ENCODE data around the gene DEGS2. TPM values are rescaled to one million over a fixed set of nuclear protein-coding genes. Genes with fewer than 3 reads are reported as not detected.

The DEGS2 gene
- total RNA-seq, 1 experiment from 2014 or later: 0.07 TPM

DNA sequence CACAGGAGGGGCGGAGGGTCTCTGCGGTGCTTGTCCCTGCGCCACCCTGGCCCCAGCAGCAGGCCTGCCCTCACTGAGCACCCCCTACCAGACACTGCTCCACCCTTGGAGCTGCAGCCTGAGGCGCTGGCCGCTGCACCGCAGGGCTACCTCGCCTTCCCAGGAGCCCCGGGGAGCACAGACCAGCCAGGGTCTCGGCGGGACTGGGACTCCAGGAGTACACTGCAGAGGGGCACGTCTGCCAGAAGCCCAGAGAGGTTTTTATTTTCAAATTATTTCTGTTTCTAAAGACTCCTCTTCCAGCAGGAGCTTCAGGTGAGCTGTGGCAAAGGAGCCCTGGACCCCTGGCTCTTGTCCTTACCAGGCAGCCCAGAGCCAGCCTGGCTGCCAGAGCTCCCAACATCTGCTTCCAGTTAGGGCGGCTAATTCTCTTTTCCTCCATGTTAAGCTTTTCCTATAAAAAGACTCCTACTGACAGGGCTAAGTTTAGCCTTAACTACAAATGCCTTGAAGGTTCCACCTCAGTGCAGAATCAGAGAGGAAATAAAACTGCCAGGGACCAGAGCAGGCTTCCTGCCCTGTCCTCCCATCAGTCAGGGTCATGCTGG, 26.4 kb downstream of the DEGS2 start:
- no peak for TF ChIP-seq CTCF (IDR thresholded peaks at IDR 0.05; ENCODE audit: unreplicated experiment)
- intact Hi-C loops (cut with micrococcal nuclease): no loop called here
- no peaks in the 10 kb centered on the region for H3K27me3 Mint-ChIP-seq (ENCODE audit: insufficient read depth, unreplicated experiment)
- BruUV-seq (replicated peaks): no TSS peak
- H3K27ac Mint-ChIP-seq (ENCODE audit: low read depth, unreplicated experiment): no peak overlapping the region
- ChIA-PET POLR2A (interaction anchor here (0.8 kb wide), 1 partner anchor 21 kb away, joined by 4 read pairs; no protein-coding TSS in a partner anchor), CTCF (interaction anchor here (1.0 to 2.6 kb wide), 2 partner anchors 25 to 61 kb away, joined by 3 to 6 read pairs; no protein-coding TSS in a partner anchor)
- H3K4me3 Mint-ChIP-seq (ENCODE audit: unreplicated experiment): no peak overlapping the region
- H3K4me1 Mint-ChIP-seq (ENCODE audit: insufficient read depth, unreplicated experiment): peaks cover 6% of the 10 kb centered on the region
- H3K9me3 Mint-ChIP-seq (ENCODE audit: unreplicated experiment): no peaks in the 10 kb centered on the region
- DNase-seq (ENCODE audit: unreplicated experiment): no peak
- peaks cover 11% of the 10 kb centered on the region for H3K36me3 Mint-ChIP-seq (ENCODE audit: insufficient read depth, unreplicated experiment)

DNA sequence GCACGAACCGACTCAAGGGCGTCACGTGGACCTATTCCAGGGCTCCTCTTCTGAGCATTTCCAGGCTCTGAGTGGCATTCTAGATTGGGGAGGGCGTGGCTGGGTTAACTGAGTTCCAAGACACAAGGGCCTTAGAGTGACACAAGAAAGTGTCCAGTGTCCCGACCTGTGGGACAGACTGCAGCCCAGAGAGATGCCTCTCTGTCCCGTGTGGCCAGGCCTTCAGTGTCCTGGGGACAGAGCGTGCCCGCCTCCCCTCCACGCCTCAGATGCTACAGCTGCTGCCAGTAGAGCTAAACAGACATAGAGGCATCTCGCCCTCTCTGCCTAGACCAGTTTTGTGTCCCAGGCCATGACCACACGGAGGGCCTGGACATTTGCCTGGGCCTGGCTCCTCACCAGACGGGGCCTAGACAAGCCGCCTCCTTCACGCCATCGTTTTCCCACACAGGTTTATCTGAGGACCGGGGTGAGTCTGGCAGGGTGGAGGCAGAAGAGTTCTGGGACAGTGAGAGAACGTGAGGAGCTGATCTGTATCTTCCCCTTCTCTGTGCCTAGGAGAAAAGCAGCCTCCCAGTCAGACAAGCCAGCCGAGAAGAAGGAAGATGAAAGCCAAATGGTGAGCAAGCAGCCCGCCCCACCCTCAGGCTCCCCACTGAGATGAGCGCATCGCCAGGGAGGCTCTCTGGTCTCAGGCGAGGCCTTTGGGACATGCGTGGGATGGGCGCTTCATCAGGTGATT, 27.1 kb downstream of the DEGS2 start:
- CTCF ChIA-PET: interaction anchor here (0.6 to 1.9 kb wide), 3 partner anchors 10 to 185 kb away, joined by 3 to 5 read pairs (median 3); no protein-coding TSS in a partner anchor
- no peak overlapping the region for H3K27ac Mint-ChIP-seq (ENCODE audit: low read depth, unreplicated experiment)

DNA sequence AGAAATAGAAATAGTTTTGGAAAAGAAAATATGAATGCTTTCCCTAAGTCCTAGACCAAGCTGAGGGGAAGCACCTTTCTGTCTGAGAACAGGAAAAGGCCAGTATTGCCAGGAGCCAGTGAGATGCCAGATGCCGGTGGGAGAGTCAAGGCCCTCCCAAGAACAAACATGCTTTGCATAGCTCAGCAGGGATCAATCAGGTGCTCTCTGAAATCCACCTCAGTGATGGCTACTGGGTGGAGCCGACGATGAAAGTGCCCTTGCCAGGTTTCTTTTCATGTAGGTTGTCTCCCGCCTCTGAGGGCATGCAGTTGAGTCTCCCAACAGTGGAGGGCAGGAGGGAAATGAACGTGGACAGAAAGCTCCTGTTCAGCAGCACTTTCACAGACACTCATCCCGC, 28.3 kb downstream of the DEGS2 start:
- no peak for DNase-seq (ENCODE audit: unreplicated experiment)
- H3K4me3 Mint-ChIP-seq (ENCODE audit: unreplicated experiment): no peak overlapping the region
- intact Hi-C loops (cut with micrococcal nuclease): no loop called here
- H3K27me3 Mint-ChIP-seq (ENCODE audit: insufficient read depth, unreplicated experiment): no peaks in the 10 kb centered on the region
- TF ChIP-seq CTCF (IDR thresholded peaks at IDR 0.05; ENCODE audit: unreplicated experiment): no peak
- CTCF ChIA-PET: interaction anchor here (0.7 to 1.9 kb wide), 3 partner anchors 18 to 249 kb away, joined by 3 to 5 read pairs (median 5); no protein-coding TSS in a partner anchor
- H3K27ac Mint-ChIP-seq (ENCODE audit: low read depth, unreplicated experiment): no peak overlapping the region
- POLR2A ChIA-PET: interaction anchor here (0.6 to 1.0 kb wide), 3 partner anchors 15 to 146 kb away, joined by 3 to 4 read pairs (median 3); no protein-coding TSS in a partner anchor
- no peaks in the 10 kb centered on the region for H3K9me3 Mint-ChIP-seq (ENCODE audit: unreplicated experiment)
- peaks cover 6% of the 10 kb centered on the region for H3K4me1 Mint-ChIP-seq (ENCODE audit: insufficient read depth, unreplicated experiment)
- no TSS peak for BruUV-seq (replicated peaks)
- peaks cover 4% of the 10 kb centered on the region for H3K36me3 Mint-ChIP-seq (ENCODE audit: insufficient read depth, unreplicated experiment)

More for the DNA sequence above, 27.1 kb downstream of the DEGS2 start:
- Mint-ChIP-seq H3K36me3 (ENCODE audit: insufficient read depth, unreplicated experiment) (peaks cover 5% of the 10 kb centered on the region), H3K4me3 (ENCODE audit: unreplicated experiment) (no peak overlapping the region), H3K27me3 (ENCODE audit: insufficient read depth, unreplicated experiment) (no peaks in the 10 kb centered on the region), H3K4me1 (ENCODE audit: insufficient read depth, unreplicated experiment) (peaks cover 6% of the 10 kb centered on the region), H3K9me3 (ENCODE audit: unreplicated experiment) (no peaks in the 10 kb centered on the region)
- TF ChIP-seq CTCF (IDR thresholded peaks at IDR 0.05; ENCODE audit: unreplicated experiment): no peak
- intact Hi-C loops (cut with micrococcal nuclease): no loop called here
- POLR2A ChIA-PET: interaction anchor here (0.8 to 1.0 kb wide), 2 partner anchors 22 to 116 kb away, joined by 4 read pairs; no protein-coding TSS in a partner anchor
- peak; percentile 16 for DNase-seq (ENCODE audit: unreplicated experiment)
- no TSS peak for BruUV-seq (replicated peaks)

- Mint-ChIP-seq H3K9me3 (ENCODE audit: unreplicated experiment) (no peaks in the 10 kb centered on the region), H3K36me3 (ENCODE audit: insufficient read depth, unreplicated experiment) (peaks cover 4% of the 10 kb centered on the region), H3K27ac (ENCODE audit: low read depth, unreplicated experiment) (no peak overlapping the region), H3K27me3 (ENCODE audit: insufficient read depth, unreplicated experiment) (no peaks in the 10 kb centered on the region), H3K4me1 (ENCODE audit: insufficient read depth, unreplicated experiment) (peaks cover 6% of the 10 kb centered on the region), H3K4me3 (ENCODE audit: unreplicated experiment) (no peak overlapping the region)
- ChIA-PET CTCF (interaction anchor here (1.3 to 1.9 kb wide), 2 partner anchors 17 to 22 kb away, joined by 3 to 5 read pairs; no protein-coding TSS in a partner anchor), POLR2A (interaction anchor here (0.8 kb wide), 1 partner anchor 34 kb away, joined by 4 read pairs; no protein-coding TSS in a partner anchor)
- intact Hi-C loops (cut with micrococcal nuclease): no loop called here
- TF ChIP-seq CTCF (IDR thresholded peaks at IDR 0.05; ENCODE audit: unreplicated experiment): no peak
- BruUV-seq (replicated peaks): no TSS peak
- DNase-seq (ENCODE audit: unreplicated experiment): no peak
Measured at GRCh38 chr14:100130521-100130920, 28.9 kb downstream of the DEGS2 start.

All from MCF 10A (cell line).